ENCODE data around the gene COX19. TPM values are rescaled to one million over a fixed set of nuclear protein-coding genes. Genes with fewer than 3 reads are reported as not detected.

COX19 gene
- total RNA-seq, 1 donor from 2014 or later: 13.1 TPM

- peaks cover 16% of the 10 kb centered on the region for H3K4me1 Mint-ChIP-seq
- no peaks in the 10 kb centered on the region for H3K36me3 Mint-ChIP-seq (ENCODE audit: low read depth)
- no peak for TF ChIP-seq CTCF (conservative IDR thresholded peaks at IDR 0.05)
- no peak for DNase-seq (ENCODE audit: low read depth, low spot score)
- no peak overlapping the region for H3K4me3 Mint-ChIP-seq
- no peaks in the 10 kb centered on the region for H3K27me3 Mint-ChIP-seq (ENCODE audit: low read depth)
- H3K27ac Mint-ChIP-seq (ENCODE audit: unreplicated experiment): no peak overlapping the region
- no peaks in the 10 kb centered on the region for H3K9me3 Mint-ChIP-seq
These were observed 55.4 kb downstream of the COX19 start for GRCh38 chr7:919924-920341.

- no peaks in the 10 kb centered on the region for H3K9me3 Mint-ChIP-seq
- no peak for DNase-seq (ENCODE audit: low read depth, low spot score)
- no peak for TF ChIP-seq CTCF (conservative IDR thresholded peaks at IDR 0.05)
- no peaks in the 10 kb centered on the region for H3K27me3 Mint-ChIP-seq (ENCODE audit: low read depth)
- no peaks in the 10 kb centered on the region for H3K36me3 Mint-ChIP-seq (ENCODE audit: low read depth)
- no peak overlapping the region for H3K4me3 Mint-ChIP-seq
- no peak overlapping the region for H3K27ac Mint-ChIP-seq (ENCODE audit: unreplicated experiment)
- H3K4me1 Mint-ChIP-seq: peaks cover 16% of the 10 kb centered on the region
These were observed 56.3 kb downstream of the COX19 start for GRCh38 chr7:919114-919442.

GRCh38 chr7:918441-919113 is 56.8 kb downstream of the COX19 start:
- no peak for DNase-seq (ENCODE audit: low read depth, low spot score)
- H3K9me3 Mint-ChIP-seq: no peaks in the 10 kb centered on the region
- peaks cover 16% of the 10 kb centered on the region for H3K4me1 Mint-ChIP-seq
- H3K36me3 Mint-ChIP-seq (ENCODE audit: low read depth): no peaks in the 10 kb centered on the region
- no peak overlapping the region for H3K4me3 Mint-ChIP-seq
- TF ChIP-seq CTCF (conservative IDR thresholded peaks at IDR 0.05): no peak
- H3K27me3 Mint-ChIP-seq (ENCODE audit: low read depth): no peaks in the 10 kb centered on the region
- no peak overlapping the region for H3K27ac Mint-ChIP-seq (ENCODE audit: unreplicated experiment)

GRCh38 chr7:918118-918425 is 57.3 kb downstream of the COX19 start:
- H3K27ac Mint-ChIP-seq (ENCODE audit: unreplicated experiment): no peak overlapping the region
- no peak for DNase-seq (ENCODE audit: low read depth, low spot score)
- H3K27me3 Mint-ChIP-seq (ENCODE audit: low read depth): no peaks in the 10 kb centered on the region
- peaks cover 16% of the 10 kb centered on the region for H3K4me1 Mint-ChIP-seq
- H3K9me3 Mint-ChIP-seq: no peaks in the 10 kb centered on the region
- no peaks in the 10 kb centered on the region for H3K36me3 Mint-ChIP-seq (ENCODE audit: low read depth)
- no peak overlapping the region for H3K4me3 Mint-ChIP-seq
- TF ChIP-seq CTCF (conservative IDR thresholded peaks at IDR 0.05): no peak

GRCh38 chr7:917255-918117 is 57.9 kb downstream of the COX19 start:
- Mint-ChIP-seq H3K36me3 (ENCODE audit: low read depth) (no peaks in the 10 kb centered on the region), H3K9me3 (no peaks in the 10 kb centered on the region), H3K4me1 (peaks cover 19% of the 10 kb centered on the region), H3K27ac (ENCODE audit: unreplicated experiment) (no peak overlapping the region), H3K4me3 (no peak overlapping the region), H3K27me3 (ENCODE audit: low read depth) (peaks cover 2% of the 10 kb centered on the region)
- no peak for DNase-seq (ENCODE audit: low read depth, low spot score)
- no peak for TF ChIP-seq CTCF (conservative IDR thresholded peaks at IDR 0.05)
